HUES64 (cell line): ENCODE measurements around the gene GRAMD1C. TPM values are rescaled to one million over a fixed set of nuclear protein-coding genes. Genes with fewer than 3 reads are reported as not detected.

Experiments
- H3K27ac ChIP-seq: 2 replicates; pipeline ENCODE4 v1.7.0; 2013; ENCODE audit warnings: low read depth, low read length, inconsistent platforms
- H3K27me3 ChIP-seq: 2 replicates; pipeline ENCODE4 v1.6.1; 2013; ENCODE audit warnings: mild to moderate bottlenecking, low read length; ENCODE audit not compliant: insufficient read depth
- H3K36me3 ChIP-seq: 2 replicates; pipeline ENCODE4 v1.6.1; 2013; ENCODE audit warnings: mild to moderate bottlenecking, low read length; ENCODE audit not compliant: insufficient read depth
- H3K4me1 ChIP-seq: 2 replicates; pipeline ENCODE4 v1.6.1; 2013; ENCODE audit warnings: mild to moderate bottlenecking, low read length, moderate library complexity; ENCODE audit not compliant: insufficient read depth
- H3K4me3 ChIP-seq: 2 replicates; pipeline ENCODE4 v1.5.1; 2013; ENCODE audit warnings: mild to moderate bottlenecking, low read length, moderate library complexity
- H3K9ac ChIP-seq: 2 replicates; pipeline ENCODE4 v1.6.1; 2013; ENCODE audit warnings: mild to moderate bottlenecking, low read depth, low read length
- H3K9me3 ChIP-seq: 2 replicates; pipeline ENCODE4 v1.6.1; 2013; ENCODE audit warnings: low read depth, low read length; ENCODE audit not compliant: insufficient read depth
- WGBS: fragments of 150-250, 120-280 bp; methylation state at CpG from one replicate; pipeline ENCODE4 v1.1.7; 2013; ENCODE audit warnings: missing lambda C conversion rate; 5-methylcytosine and 5-hydroxymethylcytosine counted together
- polyA plus RNA-seq, 2 experiments: library from polyadenylated mRNA; stranded (reverse); fragments of 50-300 nt; gene quantifications; one replicate each; pipeline ENCODE4 v1.2.3, GENCODE V29; 2013

The GRAMD1C gene
- 1.3 TPM for polyA plus RNA-seq (2013, experiment 1 of 2)
- 2.7 TPM for polyA plus RNA-seq (2013, experiment 2 of 2)

GRCh38 chr3:113838631-113839209 is at the start of gene GRAMD1C:
Gene GRAMD1C (plus strand): TSS chr3:113838788. CDS start chr3:113838910, 122 bp downstream.
- under 1% methylated on average over 48 of the region's 48 CpGs for WGBS

GRCh38 chr3:113791381-113791780 is 47.2 kb upstream of the GRAMD1C start:
- H3K27me3 ChIP-seq: no peaks in the 10 kb centered on the region
- H3K4me1 ChIP-seq: no peaks in the 10 kb centered on the region
- no peak overlapping the region for H3K9ac ChIP-seq
- H3K4me3 ChIP-seq: no peak overlapping the region
- no peak overlapping the region for H3K27ac ChIP-seq
- H3K9me3 ChIP-seq: no peaks in the 10 kb centered on the region
- peaks cover 71% of the 10 kb centered on the region for H3K36me3 ChIP-seq

More at GRCh38 chr3:113838631-113839209, at the start of gene GRAMD1C:
- Histone ChIP-seq H3K9me3 (no peaks in the 10 kb centered on the region), H3K27me3 (no peaks in the 10 kb centered on the region), H3K4me3 (peak within 1 kb of the TSS; percentile 60), H3K9ac (peak within 1 kb of the TSS; percentile 43; the same call in 1 of the 2 replicates), H3K36me3 (no peaks in the 10 kb centered on the region), H3K4me1 (peaks cover 5% of the 10 kb centered on the region; the same call in 1 of the 2 replicates), H3K27ac (peak within 1 kb of the TSS; percentile 26; the same call in 1 of the 2 replicates)

GRCh38 chr3:113794526-113794925 is 44.1 kb upstream of the GRAMD1C start:
- H3K4me3 ChIP-seq: no peak overlapping the region
- WGBS: 93% methylated on average over 4 of the region's 4 CpGs

GRCh38 chr3:113795693-113796092 is 42.9 kb upstream of the GRAMD1C start:
- no peak overlapping the region for H3K4me3 ChIP-seq
- no peaks in the 10 kb centered on the region for H3K4me1 ChIP-seq
- H3K27me3 ChIP-seq: no peaks in the 10 kb centered on the region
- no peak overlapping the region for H3K9ac ChIP-seq
- H3K27ac ChIP-seq: no peak overlapping the region
- peaks cover 67% of the 10 kb centered on the region for H3K36me3 ChIP-seq
- no peaks in the 10 kb centered on the region for H3K9me3 ChIP-seq
- WGBS: 95% methylated on average over 2 of the region's 4 CpGs

More at GRCh38 chr3:113794526-113794925, 44.1 kb upstream of the GRAMD1C start:
- Histone ChIP-seq H3K9me3 (no peaks in the 10 kb centered on the region), H3K27ac (no peak overlapping the region), H3K9ac (no peak overlapping the region), H3K4me1 (no peaks in the 10 kb centered on the region), H3K36me3 (peaks cover 67% of the 10 kb centered on the region), H3K27me3 (no peaks in the 10 kb centered on the region)

GRCh38 chr3:113802795-113803455 is 35.7 kb upstream of the GRAMD1C start:
- no peak overlapping the region for H3K9ac ChIP-seq
- H3K27ac ChIP-seq: no peak overlapping the region
- H3K4me1 ChIP-seq: no peaks in the 10 kb centered on the region
- WGBS: 83% methylated on average over 2 of the region's 3 CpGs
- no peaks in the 10 kb centered on the region for H3K9me3 ChIP-seq
- peaks cover 76% of the 10 kb centered on the region for H3K36me3 ChIP-seq
- H3K4me3 ChIP-seq: no peak overlapping the region
- H3K27me3 ChIP-seq: no peaks in the 10 kb centered on the region

GRCh38 chr3:113804661-113805060 is 33.9 kb upstream of the GRAMD1C start:
- Histone ChIP-seq H3K36me3 (peaks cover 68% of the 10 kb centered on the region), H3K4me3 (no peak overlapping the region), H3K4me1 (no peaks in the 10 kb centered on the region), H3K27ac (no peak overlapping the region), H3K27me3 (no peaks in the 10 kb centered on the region), H3K9me3 (no peaks in the 10 kb centered on the region), H3K9ac (no peak overlapping the region)
- WGBS: 95% methylated on average over 3 of the region's 4 CpGs

GRCh38 chr3:113805249-113805648 is 33.3 kb upstream of the GRAMD1C start:
- H3K9ac ChIP-seq: no peak overlapping the region
- no peak overlapping the region for H3K4me3 ChIP-seq
- no peaks in the 10 kb centered on the region for H3K4me1 ChIP-seq
- H3K27ac ChIP-seq: no peak overlapping the region
- WGBS: 93% methylated on average over 3 of the region's 3 CpGs
- no peaks in the 10 kb centered on the region for H3K27me3 ChIP-seq
- H3K36me3 ChIP-seq: peaks cover 69% of the 10 kb centered on the region
- no peaks in the 10 kb centered on the region for H3K9me3 ChIP-seq

- Histone ChIP-seq H3K36me3 (peaks cover 17% of the 10 kb centered on the region), H3K27ac (no peak overlapping the region), H3K4me1 (0 out of 2 replicates have a peak, but pooled peaks cover 4% of the 10 kb centered on the region), H3K4me3 (no peak overlapping the region), H3K9me3 (no peaks in the 10 kb centered on the region), H3K9ac (no peak overlapping the region), H3K27me3 (no peaks in the 10 kb centered on the region)
- WGBS: 95% methylated on average over 3 of the region's 3 CpGs
Observed at GRCh38 chr3:113812854-113813253, 25.7 kb upstream of the GRAMD1C start.

GRCh38 chr3:113819866-113820265 is 18.7 kb upstream of the GRAMD1C start:
- Histone ChIP-seq H3K4me3 (no peak overlapping the region), H3K27me3 (no peaks in the 10 kb centered on the region), H3K4me1 (no peaks in the 10 kb centered on the region), H3K9me3 (no peaks in the 10 kb centered on the region), H3K27ac (no peak overlapping the region), H3K9ac (no peak overlapping the region), H3K36me3 (no peaks in the 10 kb centered on the region)
- 81% methylated on average over 3 of the region's 3 CpGs for WGBS

GRCh38 chr3:113825090-113825489 is 13.5 kb upstream of the GRAMD1C start:
- H3K36me3 ChIP-seq: no peaks in the 10 kb centered on the region
- H3K27me3 ChIP-seq: no peaks in the 10 kb centered on the region
- WGBS: 86% methylated on average over 1 of the region's 2 CpGs
- H3K27ac ChIP-seq: no peak overlapping the region
- no peak overlapping the region for H3K9ac ChIP-seq
- no peak overlapping the region for H3K4me3 ChIP-seq
- peaks cover 1% of the 10 kb centered on the region; the same call in 1 of the 2 replicates for H3K4me1 ChIP-seq
- no peaks in the 10 kb centered on the region for H3K9me3 ChIP-seq

GRCh38 chr3:113828600-113828999 is 10.0 kb upstream of the GRAMD1C start:
- Histone ChIP-seq H3K36me3 (no peaks in the 10 kb centered on the region), H3K27me3 (no peaks in the 10 kb centered on the region), H3K9me3 (no peaks in the 10 kb centered on the region), H3K9ac (no peak overlapping the region), H3K27ac (no peak overlapping the region), H3K4me1 (peaks cover 11% of the 10 kb centered on the region), H3K4me3 (no peak overlapping the region)
- WGBS: 94% methylated on average over 1 of the region's 1 CpG
